ENCODE measurements around the gene LRP11.

LRP11 gene

DNA sequence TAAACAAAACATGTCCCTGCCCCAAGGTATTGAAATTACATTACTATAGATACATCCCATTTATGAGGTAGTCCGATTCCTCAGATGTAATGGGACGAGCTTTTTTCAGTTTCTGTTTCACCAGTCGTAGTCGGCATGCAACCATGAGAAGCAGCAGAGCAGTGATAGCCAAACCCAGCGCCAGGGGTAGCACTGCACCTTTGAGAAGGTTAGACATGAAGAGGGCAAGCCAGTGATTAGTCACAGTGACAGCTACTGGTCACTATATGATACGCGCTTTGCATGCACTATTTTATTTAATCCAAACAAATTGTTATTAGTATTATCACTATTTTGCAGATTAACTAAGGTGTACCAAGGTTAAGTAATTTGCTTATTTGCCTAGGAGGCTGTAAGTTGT is 43.7 kb downstream of the LRP11 start:
- Histone ChIP-seq H3K4me1 (ENCODE audit: control insufficient read depth, low read depth, low read length) (no peaks in the 10 kb centered on the region), H3K36me3 (ENCODE audit: control insufficient read depth, low read depth, low read length) (no peaks in the 10 kb centered on the region)

GRCh38 chr6:149815788-149816187 is 48.4 kb downstream of the LRP11 start:
- Histone ChIP-seq H3K4me3 (ENCODE audit: low read length) (no peak overlapping the region), H3K36me3 (ENCODE audit: control insufficient read depth, low read depth, low read length) (no peaks in the 10 kb centered on the region), H3K9me3 (ENCODE audit: control insufficient read depth, low read depth, low read length) (no peaks in the 10 kb centered on the region), H3K4me1 (ENCODE audit: control insufficient read depth, low read depth, low read length) (no peaks in the 10 kb centered on the region), H3K27ac (ENCODE audit: low read length) (no peak overlapping the region), H3K9ac (ENCODE audit: low read length) (no peak overlapping the region), H3K27me3 (ENCODE audit: control insufficient read depth, insufficient read depth, low read length) (no peaks in the 10 kb centered on the region)

More for the DNA sequence above, 43.7 kb downstream of the LRP11 start:
- no peak overlapping the region for H3K27ac ChIP-seq (ENCODE audit: low read length)
- no peaks in the 10 kb centered on the region for H3K9me3 ChIP-seq (ENCODE audit: control insufficient read depth, low read depth, low read length)
- no peak overlapping the region for H3K4me3 ChIP-seq (ENCODE audit: low read length)
- H3K27me3 ChIP-seq (ENCODE audit: control insufficient read depth, insufficient read depth, low read length), result no peaks in the 10 kb centered on the region
- no peak overlapping the region for H3K9ac ChIP-seq (ENCODE audit: low read length)

GRCh38 chr6:149813351-149813750 is 50.8 kb downstream of the LRP11 start:
- H3K4me1 ChIP-seq (ENCODE audit: control insufficient read depth, low read depth, low read length), result no peaks in the 10 kb centered on the region
- no peaks in the 10 kb centered on the region for H3K36me3 ChIP-seq (ENCODE audit: control insufficient read depth, low read depth, low read length)
- H3K4me3 ChIP-seq (ENCODE audit: low read length), result no peak overlapping the region
- no peak overlapping the region for H3K27ac ChIP-seq (ENCODE audit: low read length)
- no peak overlapping the region for H3K9ac ChIP-seq (ENCODE audit: low read length)
- H3K27me3 ChIP-seq (ENCODE audit: control insufficient read depth, insufficient read depth, low read length), result no peaks in the 10 kb centered on the region
- H3K9me3 ChIP-seq (ENCODE audit: control insufficient read depth, low read depth, low read length), result no peaks in the 10 kb centered on the region

DNA sequence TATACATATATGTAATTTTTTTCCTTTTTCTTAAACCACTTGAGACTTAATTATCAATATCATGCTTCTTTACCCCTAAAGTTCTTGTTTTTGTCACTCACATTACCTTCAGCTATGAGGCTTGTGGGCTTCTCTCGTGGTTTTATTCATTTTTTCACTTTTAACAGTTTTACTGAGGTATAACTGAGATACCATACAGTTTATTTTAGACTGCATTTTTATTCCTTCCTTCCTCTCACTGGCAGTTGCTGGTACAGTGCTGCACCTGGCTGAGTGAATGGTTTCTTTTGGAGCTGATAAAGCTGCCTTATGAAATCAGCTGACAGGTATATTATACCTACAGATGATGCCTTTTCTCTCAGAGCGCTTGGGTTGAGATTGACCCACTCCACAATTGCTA is 54.4 kb downstream of the LRP11 start:
- no peaks in the 10 kb centered on the region for H3K27me3 ChIP-seq (ENCODE audit: control insufficient read depth, insufficient read depth, low read length)
- no peaks in the 10 kb centered on the region for H3K36me3 ChIP-seq (ENCODE audit: control insufficient read depth, low read depth, low read length)
- H3K4me1 ChIP-seq (ENCODE audit: control insufficient read depth, low read depth, low read length), result no peaks in the 10 kb centered on the region
- H3K4me3 ChIP-seq (ENCODE audit: low read length), result no peak overlapping the region
- no peak overlapping the region for H3K27ac ChIP-seq (ENCODE audit: low read length)
- H3K9me3 ChIP-seq (ENCODE audit: control insufficient read depth, low read depth, low read length), result no peaks in the 10 kb centered on the region
- H3K9ac ChIP-seq (ENCODE audit: low read length), result no peak overlapping the region

DNA sequence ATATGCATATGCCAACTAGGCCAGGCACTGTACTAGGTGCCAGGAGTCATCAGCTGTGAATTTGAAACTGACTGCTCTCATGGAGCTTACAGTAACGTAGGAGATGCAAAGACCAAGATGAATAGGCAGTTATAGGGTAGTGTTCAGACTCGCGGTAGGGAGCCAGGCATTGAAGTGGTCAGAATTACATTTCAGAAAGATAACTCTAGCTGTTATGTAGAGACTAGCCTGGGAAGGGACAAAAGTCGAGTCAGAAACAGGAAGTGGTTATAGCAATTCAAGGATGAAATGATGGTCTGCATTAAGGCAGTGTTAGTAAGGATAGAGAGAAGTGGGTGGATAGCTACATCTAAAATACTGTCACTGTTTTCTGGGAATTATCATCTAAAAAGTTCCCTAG is 58.0 kb downstream of the LRP11 start:
- no peaks in the 10 kb centered on the region for H3K4me1 ChIP-seq (ENCODE audit: control insufficient read depth, low read depth, low read length)
- peaks cover 4% of the 10 kb centered on the region for H3K36me3 ChIP-seq (ENCODE audit: control insufficient read depth, low read depth, low read length)

GRCh38 chr6:149783551-149783950 is 80.6 kb downstream of the LRP11 start:
- Histone ChIP-seq H3K36me3 (ENCODE audit: control insufficient read depth, low read depth, low read length) (peaks cover 13% of the 10 kb centered on the region), H3K4me1 (ENCODE audit: control insufficient read depth, low read depth, low read length) (no peaks in the 10 kb centered on the region), H3K27ac (ENCODE audit: low read length) (no peak overlapping the region), H3K9me3 (ENCODE audit: control insufficient read depth, low read depth, low read length) (no peaks in the 10 kb centered on the region), H3K9ac (ENCODE audit: low read length) (no peak overlapping the region), H3K27me3 (ENCODE audit: control insufficient read depth, insufficient read depth, low read length) (no peaks in the 10 kb centered on the region), H3K4me3 (ENCODE audit: low read length) (no peak overlapping the region)

More for the DNA sequence above, 58.0 kb downstream of the LRP11 start:
- no peak overlapping the region for H3K9ac ChIP-seq (ENCODE audit: low read length)
- no peak overlapping the region for H3K27ac ChIP-seq (ENCODE audit: low read length)
- H3K9me3 ChIP-seq (ENCODE audit: control insufficient read depth, low read depth, low read length), result no peaks in the 10 kb centered on the region
- no peak overlapping the region for H3K4me3 ChIP-seq (ENCODE audit: low read length)
- H3K27me3 ChIP-seq (ENCODE audit: control insufficient read depth, insufficient read depth, low read length), result no peaks in the 10 kb centered on the region

DNA sequence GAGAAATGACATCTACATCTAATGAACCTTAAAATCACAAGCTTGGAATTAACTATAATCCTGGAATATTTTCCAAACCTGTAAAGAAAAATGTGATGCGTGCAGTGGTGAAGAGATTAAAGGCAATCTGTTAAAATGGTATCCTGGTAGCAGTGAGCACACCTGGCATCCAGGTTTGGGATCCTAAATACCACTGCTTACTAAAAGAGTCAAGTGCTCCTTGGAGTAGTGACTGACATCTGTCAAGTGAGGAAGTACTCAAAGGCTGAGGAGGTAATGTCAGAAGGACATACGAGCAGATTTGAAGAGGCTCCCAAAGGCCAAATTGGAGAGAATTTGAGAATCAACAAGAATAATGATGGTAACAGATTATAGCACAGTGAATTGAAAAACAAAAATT is 81.8 kb downstream of the LRP11 start:
- H3K9me3 ChIP-seq (ENCODE audit: control insufficient read depth, low read depth, low read length), result no peaks in the 10 kb centered on the region
- no peaks in the 10 kb centered on the region for H3K27me3 ChIP-seq (ENCODE audit: control insufficient read depth, insufficient read depth, low read length)
- H3K27ac ChIP-seq (ENCODE audit: low read length), result no peak overlapping the region
- no peak overlapping the region for H3K4me3 ChIP-seq (ENCODE audit: low read length)
- peaks cover 13% of the 10 kb centered on the region for H3K36me3 ChIP-seq (ENCODE audit: control insufficient read depth, low read depth, low read length)
- H3K9ac ChIP-seq (ENCODE audit: low read length), result no peak overlapping the region
- no peaks in the 10 kb centered on the region for H3K4me1 ChIP-seq (ENCODE audit: control insufficient read depth, low read depth, low read length)

DNA sequence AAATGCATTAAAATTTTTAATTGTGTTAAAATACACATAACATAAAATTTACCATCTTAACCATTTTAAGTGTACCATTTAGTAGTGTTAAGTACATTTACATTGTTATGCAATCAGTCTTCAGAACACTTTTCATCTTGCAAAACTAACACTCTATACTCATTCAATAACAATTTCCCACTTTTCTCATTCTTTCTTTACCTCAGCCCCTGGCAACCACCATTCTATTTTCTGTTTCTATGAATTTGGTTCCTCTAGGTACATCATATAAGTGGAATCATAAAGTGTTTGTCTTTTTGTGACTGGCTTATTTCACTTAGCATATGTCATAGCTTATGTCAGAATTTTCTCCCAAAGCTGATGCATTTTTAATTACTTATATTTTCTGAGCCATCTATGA is 82.4 kb downstream of the LRP11 start:
- Histone ChIP-seq H3K27me3 (ENCODE audit: control insufficient read depth, insufficient read depth, low read length) (no peaks in the 10 kb centered on the region), H3K9me3 (ENCODE audit: control insufficient read depth, low read depth, low read length) (no peaks in the 10 kb centered on the region)

GRCh38 chr6:149779644-149779963 is 84.6 kb downstream of the LRP11 start:
- Histone ChIP-seq H3K27me3 (ENCODE audit: control insufficient read depth, insufficient read depth, low read length) (no peaks in the 10 kb centered on the region), H3K36me3 (ENCODE audit: control insufficient read depth, low read depth, low read length) (peaks cover 18% of the 10 kb centered on the region), H3K9me3 (ENCODE audit: control insufficient read depth, low read depth, low read length) (no peaks in the 10 kb centered on the region), H3K4me3 (ENCODE audit: low read length) (no peak overlapping the region), H3K4me1 (ENCODE audit: control insufficient read depth, low read depth, low read length) (no peaks in the 10 kb centered on the region), H3K27ac (ENCODE audit: low read length) (no peak overlapping the region), H3K9ac (ENCODE audit: low read length) (no peak overlapping the region)

More for the DNA sequence above, 82.4 kb downstream of the LRP11 start:
- no peaks in the 10 kb centered on the region for H3K4me1 ChIP-seq (ENCODE audit: control insufficient read depth, low read depth, low read length)
- peaks cover 13% of the 10 kb centered on the region for H3K36me3 ChIP-seq (ENCODE audit: control insufficient read depth, low read depth, low read length)
- H3K9ac ChIP-seq (ENCODE audit: low read length), result no peak overlapping the region
- H3K4me3 ChIP-seq (ENCODE audit: low read length), result no peak overlapping the region
- no peak overlapping the region for H3K27ac ChIP-seq (ENCODE audit: low read length)

- Histone ChIP-seq H3K36me3 (ENCODE audit: control insufficient read depth, low read depth, low read length) (peaks cover 14% of the 10 kb centered on the region), H3K9me3 (ENCODE audit: control insufficient read depth, low read depth, low read length) (no peaks in the 10 kb centered on the region)
Observed at GRCh38 chr6:149777624-149778023, 86.5 kb downstream of the LRP11 start.

DNA sequence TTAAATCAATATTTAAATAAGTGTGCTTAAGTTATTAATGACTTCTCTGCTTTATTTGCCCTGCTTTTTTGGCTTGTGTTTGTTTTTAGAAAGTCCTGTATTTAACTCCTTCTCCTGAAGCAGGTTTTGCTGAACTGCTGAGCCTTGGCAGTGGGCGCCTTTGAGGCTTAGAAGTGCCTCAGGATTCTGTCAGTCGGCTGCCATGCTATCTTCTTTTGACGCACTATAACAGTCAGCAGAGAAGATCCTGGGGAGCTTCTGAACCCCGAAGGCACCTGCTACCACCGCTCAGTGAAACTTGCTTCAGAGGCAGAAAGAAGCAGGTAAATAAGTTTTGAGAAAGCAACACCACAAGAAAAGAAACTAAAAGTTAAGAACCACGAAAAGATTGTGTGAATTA is 92.2 kb downstream of the LRP11 start:
- no peaks in the 10 kb centered on the region for H3K9me3 ChIP-seq (ENCODE audit: control insufficient read depth, low read depth, low read length)

More at GRCh38 chr6:149777624-149778023, 86.5 kb downstream of the LRP11 start:
- H3K4me3 ChIP-seq (ENCODE audit: low read length), result no peak overlapping the region
- no peaks in the 10 kb centered on the region for H3K27me3 ChIP-seq (ENCODE audit: control insufficient read depth, insufficient read depth, low read length)
- H3K4me1 ChIP-seq (ENCODE audit: control insufficient read depth, low read depth, low read length), result no peaks in the 10 kb centered on the region
- H3K9ac ChIP-seq (ENCODE audit: low read length), result no peak overlapping the region
- no peak overlapping the region for H3K27ac ChIP-seq (ENCODE audit: low read length)

DNA sequence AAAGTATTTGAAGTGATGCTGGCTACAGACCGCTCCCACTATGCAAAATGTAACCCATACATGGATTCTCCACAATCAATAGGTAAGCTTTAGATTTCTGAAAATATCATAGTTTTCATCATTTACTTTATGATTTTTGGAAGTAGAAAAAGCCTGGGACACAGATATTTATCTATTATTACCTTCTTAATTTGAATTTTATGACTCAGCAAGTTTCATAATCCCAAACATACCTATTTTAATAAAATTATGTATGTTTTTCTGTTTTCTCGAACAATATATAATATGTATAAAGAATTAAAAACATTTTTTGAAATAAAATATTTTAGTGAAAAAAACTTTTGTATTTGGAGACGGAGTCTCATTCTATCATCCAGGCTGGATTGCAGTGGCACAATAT is 93.0 kb downstream of the LRP11 start:
- Histone ChIP-seq H3K27ac (ENCODE audit: low read length) (no peak overlapping the region), H3K9ac (ENCODE audit: low read length) (no peak overlapping the region), H3K4me1 (ENCODE audit: control insufficient read depth, low read depth, low read length) (no peaks in the 10 kb centered on the region), H3K4me3 (ENCODE audit: low read length) (no peak overlapping the region), H3K36me3 (ENCODE audit: control insufficient read depth, low read depth, low read length) (peaks cover 10% of the 10 kb centered on the region), H3K9me3 (ENCODE audit: control insufficient read depth, low read depth, low read length) (peaks cover 2% of the 10 kb centered on the region), H3K27me3 (ENCODE audit: control insufficient read depth, insufficient read depth, low read length) (no peaks in the 10 kb centered on the region)

More for the DNA sequence above, 92.2 kb downstream of the LRP11 start:
- no peak overlapping the region for H3K27ac ChIP-seq (ENCODE audit: low read length)
- no peak overlapping the region for H3K9ac ChIP-seq (ENCODE audit: low read length)
- H3K36me3 ChIP-seq (ENCODE audit: control insufficient read depth, low read depth, low read length), result peaks cover 13% of the 10 kb centered on the region
- H3K4me1 ChIP-seq (ENCODE audit: control insufficient read depth, low read depth, low read length), result no peaks in the 10 kb centered on the region
- no peaks in the 10 kb centered on the region for H3K27me3 ChIP-seq (ENCODE audit: control insufficient read depth, insufficient read depth, low read length)
- H3K4me3 ChIP-seq (ENCODE audit: low read length), result no peak overlapping the region

All from iPS-18a (cell line).